Hepatic stellate cell (primary cell): Measurements from ENCODE around the gene LITAFD.
A peak's percentile ranks its signal among the peaks of the same experiment; 100 is the strongest.
"Not testable (repeated sequence)": the region's sequence is repeated elsewhere in the genome, so short reads cannot be mapped to it uniquely, and the experiment has no call there.

Experiments
- DNase-seq: peaks from one replicate; pipeline ENCODE4 v3.0.0; 2011; ENCODE audit warnings: low spot score

Gene LITAFD

DNA sequence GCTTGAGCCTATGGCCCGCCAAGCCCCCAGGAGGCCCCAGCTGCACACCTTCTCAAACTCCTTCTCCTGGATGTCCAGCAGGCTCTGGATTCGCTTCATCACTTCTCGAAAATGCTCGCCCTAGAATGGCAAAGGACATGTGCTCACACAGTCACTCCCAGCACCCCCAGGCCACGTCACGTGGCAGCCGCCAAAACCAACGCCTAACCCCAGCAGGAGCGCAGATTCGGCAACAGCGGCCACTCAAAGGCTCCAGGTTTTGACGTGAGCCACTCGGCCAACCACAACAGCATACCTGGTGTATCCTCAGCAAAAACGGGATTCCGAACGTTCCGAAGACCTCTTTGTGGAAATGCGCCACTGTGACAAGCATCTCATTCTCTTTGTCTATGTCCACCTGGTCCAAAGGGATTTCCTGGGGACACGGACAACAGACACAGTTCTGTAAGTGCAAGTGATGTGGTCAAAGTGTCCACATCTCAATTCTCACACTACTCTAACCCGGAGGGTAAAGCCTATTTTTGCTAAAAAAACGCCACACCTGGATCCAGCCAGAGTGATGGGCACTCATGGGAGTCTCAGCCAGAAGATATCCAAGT, 12.7 kb downstream of the LITAFD start:
- no peak for DNase-seq

DNA sequence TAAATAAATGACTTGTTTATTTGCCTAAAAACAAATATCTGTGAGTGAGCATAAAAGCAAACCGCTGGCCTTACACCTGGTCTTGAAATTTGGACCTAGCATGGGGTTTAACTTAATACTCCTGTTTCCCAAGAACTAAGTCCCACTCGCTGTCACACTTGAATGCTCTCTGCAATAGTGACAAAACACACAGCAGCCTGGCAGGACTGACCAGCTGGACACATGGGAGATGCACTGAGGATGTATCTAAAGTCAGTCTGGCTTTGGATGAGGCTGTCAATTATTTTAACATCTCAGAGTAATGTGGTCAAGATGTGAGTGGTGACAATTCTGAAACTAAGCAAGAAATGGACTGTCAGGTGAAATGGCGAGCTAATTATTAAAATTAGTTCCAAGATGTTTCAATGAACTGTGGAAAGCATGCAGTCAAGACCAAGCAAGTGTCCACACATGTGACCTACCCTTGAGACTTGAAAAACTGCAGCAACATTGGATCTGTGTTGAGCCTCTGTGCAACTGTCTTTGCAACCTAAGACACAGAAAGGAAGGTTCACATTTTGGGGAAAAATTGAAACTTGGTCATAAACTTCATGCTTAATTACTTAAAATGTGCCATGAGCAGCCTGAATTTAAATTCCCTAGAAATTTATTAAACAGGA, 16.6 kb downstream of the LITAFD start:
- no peak for DNase-seq

DNA sequence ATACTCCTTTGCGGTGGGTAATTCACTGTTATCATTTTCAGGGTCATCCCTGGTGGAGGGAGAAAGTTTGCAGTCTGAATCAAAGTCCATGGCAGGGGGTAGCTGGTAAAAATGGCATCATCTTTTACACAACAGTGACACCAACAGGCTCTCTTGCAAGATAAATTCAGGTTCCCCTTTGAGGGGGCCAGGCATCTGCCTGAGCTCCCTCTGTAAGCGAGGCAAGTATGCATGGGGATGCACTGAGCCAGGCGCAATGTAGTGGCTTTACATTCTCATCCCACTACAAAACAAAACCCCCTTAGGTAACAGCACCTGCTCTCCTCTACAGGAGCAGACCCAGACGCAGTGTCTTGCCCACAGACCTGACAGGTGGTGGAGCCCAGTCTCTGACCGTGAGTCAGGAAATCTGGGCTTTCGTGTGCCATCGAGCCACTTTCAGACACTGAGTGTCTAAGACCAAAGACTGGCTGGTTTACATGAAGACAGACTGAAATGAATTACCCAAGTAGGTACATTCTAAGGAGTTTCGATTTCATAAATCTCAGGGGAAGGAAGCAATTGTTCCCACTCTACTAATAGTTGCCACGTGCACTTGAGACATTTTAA, 17.7 kb downstream of the LITAFD start:
- DNase-seq, result no peak

DNA sequence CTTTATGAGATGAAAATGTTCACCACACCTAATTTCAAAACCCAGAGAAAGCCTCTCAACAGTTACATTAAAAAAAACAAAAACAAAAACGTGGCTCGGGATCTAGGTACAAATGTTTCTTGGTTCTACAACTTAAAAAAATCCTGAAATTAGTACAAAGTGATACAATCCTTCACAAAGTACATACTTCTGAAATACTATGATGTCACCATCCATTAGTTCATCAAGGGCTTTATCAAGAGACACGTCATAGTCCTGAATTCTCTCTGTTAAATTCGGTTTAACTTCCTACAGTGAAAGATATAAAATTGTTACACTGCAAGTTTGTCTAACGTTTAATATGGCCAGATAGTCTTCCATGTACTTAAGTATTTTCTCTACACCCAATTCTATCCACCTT, 18.2 kb downstream of the LITAFD start:
- DNase-seq, result no peak

DNA sequence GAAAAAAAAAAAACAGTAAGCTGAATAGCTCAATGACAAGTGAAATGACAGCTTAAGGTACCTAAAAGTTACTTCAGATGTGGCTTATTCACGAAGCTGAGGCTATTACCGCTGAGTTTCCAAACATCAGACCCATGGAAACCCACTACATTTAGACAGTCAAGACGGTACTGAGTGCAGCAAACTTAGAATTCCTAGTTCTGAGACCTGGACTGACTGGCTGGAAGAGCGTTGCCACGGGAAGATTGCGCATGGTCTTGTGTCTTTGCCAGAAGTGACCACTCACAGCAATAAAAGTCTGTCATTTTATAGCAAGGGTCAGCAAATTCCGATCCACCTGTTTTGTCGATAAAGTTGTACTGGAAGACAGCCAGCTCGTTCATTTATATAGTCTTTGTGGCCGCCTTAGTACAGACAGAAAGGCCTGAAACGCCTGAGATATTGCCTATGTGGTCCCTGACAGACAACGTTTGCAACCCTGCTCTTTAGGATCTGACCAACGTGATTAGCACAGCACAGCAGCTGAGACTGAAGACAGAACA, 19.2 kb downstream of the LITAFD start:
- DNase-seq, result no peak

DNA sequence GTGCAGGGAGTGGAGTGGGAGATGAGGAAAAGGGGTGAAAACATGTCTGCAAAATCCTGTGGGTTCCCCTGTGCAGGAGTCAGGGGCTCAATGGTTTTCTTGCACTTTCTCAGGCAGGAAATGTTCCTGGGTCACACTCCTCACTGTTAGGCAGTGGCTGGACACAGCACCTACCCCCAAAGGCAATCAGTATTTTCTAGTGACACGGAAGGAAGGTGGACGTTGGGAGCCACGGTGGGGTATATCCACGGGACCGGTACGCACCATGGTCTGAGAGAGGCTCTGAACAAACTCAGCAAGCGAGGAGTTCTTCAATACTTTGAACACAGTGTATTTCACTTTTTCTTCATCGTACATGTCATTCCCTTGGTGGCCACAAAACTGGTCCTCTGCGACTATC, 20.9 kb downstream of the LITAFD start:
- DNase-seq, result no peak

DNA sequence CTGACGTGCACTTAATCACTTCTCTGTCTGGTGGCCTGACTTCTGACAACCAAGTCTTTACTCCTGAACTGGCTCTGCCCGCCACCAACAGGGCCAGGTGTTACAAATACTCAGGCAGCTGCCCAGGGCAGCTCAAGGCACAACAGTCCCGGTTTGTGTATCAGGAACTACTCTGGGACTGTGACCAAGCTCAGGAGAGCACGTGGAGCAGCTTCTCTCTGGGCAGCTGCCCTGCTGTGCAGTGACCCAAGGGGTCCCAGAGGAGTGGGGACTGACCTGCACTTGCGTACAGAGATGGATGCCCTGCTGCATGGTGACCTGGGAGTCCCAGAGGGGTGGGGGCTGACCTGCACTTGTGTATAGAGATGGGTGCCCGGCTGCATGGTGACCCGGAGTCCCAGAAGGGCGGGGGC, 21.9 kb downstream of the LITAFD start:
- DNase-seq, result no peak

DNA sequence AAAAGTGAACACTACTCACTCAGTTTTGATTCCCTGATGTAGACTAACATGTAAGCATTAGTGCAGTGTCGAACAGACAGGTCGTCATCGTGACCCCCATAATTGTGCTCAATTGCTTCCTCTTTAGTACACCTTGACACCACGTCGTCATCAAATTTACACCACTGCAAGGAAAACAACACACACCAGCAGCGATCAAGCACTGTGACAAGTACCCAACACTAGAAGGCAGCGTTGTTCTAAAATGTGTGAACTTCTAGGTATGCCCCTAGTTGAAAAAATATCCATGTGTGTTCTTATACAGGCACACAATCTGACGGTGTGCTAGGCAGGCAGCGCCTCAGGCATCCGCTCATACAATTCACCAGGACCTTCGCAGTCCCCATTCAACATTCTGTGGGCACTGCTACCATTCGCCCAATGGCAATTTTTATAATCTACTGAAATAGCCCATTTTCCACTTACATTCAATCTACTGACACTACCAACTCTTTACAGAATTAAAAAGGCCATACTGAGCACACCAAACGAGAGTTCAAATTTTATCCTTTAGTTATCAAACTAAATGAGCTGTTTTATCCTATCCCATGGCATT, 23.1 kb downstream of the LITAFD start:
- peak; percentile 29 for DNase-seq

DNA sequence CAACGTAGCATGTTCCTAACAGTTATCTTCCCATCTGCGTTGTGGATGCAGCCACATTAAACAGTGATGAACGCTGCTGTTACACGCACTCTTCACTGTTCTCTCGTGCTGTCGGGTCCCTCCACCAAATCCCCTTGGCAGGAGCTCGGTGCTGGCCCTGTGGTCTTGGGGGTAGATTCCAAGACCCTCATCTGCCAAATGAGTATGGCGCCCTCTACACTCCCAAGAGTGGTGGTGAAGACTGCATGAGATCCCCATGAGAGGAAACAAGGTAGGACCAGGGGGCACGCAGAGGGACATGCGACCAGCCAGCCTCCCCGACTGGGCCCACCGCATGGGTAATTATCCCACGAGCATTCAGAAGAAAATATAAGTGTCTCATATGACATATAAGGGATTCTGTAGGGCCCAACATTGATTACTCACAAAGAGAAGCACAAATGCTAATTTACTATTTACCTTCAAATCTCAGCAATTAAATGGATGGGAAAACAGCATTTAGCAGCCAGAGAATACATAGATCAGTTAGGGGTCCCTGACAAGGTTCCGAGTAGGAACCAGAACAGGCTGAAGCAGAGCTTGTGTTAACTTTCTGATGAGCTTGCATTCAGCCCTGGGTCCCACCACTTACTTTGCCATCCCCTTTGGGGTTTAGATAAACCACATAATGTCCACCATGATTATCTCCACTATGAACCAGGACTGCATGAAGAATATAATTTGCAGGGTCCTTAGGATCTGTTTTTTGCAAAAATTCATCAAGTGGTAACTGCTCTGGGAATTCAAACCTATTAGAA, 23.8 kb downstream of the LITAFD start:
- no peak for DNase-seq

DNA sequence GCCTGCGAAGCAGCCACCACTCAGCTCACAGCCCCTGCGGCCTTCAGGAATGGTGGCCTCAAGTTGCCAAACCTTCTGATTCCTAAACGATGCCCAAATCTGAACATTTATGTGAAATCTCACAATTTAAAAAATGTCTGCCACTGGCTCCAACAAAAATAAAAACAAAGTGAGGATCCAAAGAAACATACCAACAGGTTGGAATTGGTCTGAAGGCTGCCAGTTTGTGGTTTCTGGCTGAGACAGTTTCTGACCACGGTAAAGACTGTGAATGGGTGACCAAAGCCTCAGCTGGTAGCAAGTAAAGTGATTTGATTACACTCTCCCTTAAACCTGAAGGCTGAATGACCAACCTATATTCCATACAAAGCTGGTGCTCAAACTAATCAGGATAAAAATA, 24.9 kb downstream of the LITAFD start:
- no peak for DNase-seq

DNA sequence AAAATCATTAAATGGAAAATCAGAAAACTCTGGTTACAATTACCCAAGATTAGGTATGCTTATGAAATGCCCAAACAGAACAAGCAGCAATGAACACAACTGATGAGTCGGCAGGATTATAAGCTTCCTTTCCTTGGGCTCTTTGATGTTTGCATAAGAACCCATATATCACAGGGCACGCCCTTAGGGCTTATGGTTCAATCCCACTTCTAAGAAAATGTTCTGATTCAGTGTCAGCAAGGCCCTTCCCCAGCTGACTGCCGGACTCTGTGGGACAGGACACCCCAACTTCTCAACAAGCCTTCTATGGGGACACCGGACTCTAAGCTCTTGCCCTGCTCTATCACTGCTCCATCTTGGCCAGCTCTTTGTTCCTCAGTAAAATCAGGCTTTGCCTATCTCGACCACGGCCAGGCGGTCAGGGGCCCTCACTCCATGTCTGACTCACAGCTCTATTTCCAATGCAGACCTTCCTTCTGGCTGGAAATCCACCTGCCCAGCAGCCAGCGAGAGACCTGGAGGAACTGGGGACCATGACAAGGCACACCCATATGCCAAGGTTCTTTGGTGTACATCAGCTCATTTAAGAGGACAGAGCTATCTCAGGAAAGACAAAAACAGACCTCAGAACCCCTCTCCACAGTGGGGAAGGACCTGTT, 26.8 kb downstream of the LITAFD start:
- no peak for DNase-seq

DNA sequence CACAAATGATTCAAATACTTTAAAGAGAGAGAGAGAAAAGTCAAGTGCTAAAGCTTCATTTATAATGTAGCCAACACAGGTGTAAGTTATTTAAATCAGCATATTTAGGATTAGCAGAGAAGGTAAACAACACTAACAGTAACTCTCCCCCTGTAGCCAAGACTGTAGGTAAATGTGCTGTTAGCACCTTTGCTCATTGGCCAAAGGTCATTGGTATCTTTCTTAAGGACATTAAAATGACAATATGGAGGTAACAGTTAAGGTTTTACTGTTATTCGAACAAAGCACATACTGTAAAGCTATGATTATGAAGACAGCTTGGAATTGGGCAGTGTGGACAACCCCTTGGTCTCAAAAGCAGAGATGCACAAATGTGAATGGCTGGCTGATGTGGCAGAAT, 28.7 kb downstream of the LITAFD start:
- no peak for DNase-seq

DNA sequence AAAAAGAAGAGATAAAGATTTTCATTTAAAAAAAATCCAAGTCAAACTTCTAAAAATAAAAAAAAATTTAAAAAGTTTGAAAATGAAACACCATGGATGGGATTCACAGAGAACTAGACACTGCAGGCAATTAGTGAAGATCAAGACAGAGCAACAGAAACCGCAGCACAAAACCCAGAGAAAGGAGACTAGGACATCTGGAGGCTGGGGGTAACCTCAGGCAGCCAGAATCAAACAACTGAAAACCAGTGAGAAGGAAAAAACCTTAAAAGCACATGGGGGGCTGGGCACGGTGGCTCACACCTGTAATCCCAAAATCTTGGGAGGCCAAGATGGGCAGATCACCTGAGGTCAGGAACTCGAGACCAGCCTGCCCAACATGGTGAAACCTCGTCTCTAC, 30.6 kb downstream of the LITAFD start:
- DNase-seq, result no peak

DNA sequence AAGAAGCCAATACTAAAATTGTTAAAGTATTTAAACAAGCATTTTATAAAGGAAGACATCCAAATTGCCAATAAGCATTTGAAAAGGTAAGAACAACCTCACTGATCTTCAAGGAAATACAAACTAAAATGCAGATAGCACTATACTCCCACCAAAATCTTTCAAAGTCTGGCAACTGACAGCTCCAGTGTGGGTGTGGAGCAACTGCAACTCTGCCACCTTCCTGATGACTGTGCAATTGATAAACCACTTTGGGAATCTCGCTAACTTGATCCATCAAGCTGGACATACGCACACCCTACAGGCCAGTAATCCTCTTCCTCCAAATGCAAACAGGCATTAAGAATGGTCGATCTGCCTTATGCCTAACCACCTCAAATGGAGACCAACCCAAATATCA, 31.9 kb downstream of the LITAFD start:
- no peak for DNase-seq

DNA sequence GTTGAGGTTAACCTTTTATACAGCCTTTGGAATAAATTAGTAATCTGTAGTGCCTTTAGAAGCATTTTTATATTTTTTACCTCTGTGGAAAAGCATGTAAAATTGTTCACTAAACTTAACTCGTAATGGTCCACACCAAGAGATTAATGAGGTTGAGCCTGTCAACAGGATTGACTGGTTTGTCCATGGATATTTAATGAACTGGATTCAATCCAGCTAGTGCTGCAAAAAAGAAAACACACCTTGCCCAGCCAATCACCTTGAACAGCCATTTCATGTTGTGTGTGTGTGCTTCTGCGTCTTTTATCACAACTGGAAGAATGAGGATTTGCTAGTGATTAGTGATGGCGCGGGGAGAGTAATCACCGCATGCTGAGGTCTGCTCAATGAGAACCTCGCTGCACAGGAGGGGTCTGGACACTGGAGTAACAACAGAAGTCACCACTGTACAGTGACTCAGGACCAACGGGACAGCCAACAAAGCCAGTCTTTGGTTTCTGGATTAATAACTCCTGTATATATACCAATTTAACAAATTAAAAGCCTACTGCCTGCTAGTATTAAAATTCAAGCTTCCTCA, 33.7 kb downstream of the LITAFD start:
- DNase-seq, result no peak

DNA sequence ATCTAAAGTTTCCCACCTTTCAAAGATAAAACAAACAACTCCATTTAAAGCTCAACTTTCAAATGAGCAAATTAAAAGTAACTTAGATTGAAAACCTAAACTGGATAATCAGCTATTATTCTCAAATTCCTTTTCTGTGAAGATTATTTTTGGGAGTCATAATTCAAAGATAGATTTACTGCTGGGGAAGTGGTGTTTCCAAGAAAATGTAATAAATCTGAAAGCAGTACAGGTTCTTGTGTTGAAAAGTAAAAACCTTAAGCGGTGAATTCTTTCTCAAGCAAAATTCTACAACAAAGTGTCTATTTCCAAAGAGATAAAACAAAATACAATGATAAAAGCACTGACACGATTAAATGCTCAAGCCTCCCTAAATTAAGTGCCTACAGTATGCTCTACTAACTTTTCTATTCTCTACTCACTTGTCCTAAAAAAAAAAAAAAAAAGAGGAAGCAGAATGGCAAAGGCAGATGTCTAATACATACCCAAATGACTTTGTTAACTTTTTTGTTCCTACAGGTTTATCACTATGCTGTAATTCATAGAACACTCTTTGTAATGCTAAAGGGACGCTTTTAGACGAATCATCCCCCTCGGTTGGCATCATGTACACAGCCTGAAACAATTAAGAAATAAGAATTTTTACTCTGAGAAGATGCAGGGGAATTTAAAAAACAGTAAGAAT, 34.5 kb downstream of the LITAFD start:
- DNase-seq, result no peak

DNA sequence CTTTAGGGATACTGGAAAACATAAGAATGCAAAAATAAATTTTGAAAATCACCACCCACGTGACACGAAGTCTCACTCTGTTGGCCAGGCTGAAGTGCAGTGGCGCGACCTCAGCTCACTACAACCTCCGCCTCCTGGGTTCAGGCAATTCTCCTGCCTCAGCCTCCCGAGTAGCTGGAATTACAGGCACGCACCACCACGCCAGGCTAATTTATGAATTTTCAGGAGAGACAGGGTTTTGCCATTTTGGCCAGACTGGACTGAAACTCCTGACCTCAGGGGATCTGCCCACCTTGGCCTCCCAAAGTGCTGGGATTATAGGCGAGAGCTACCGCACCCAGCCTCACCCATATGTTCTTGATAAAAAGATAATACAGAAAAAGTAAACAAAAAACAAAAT, 35.2 kb downstream of the LITAFD start:
- not testable (repeated sequence) for DNase-seq

DNA sequence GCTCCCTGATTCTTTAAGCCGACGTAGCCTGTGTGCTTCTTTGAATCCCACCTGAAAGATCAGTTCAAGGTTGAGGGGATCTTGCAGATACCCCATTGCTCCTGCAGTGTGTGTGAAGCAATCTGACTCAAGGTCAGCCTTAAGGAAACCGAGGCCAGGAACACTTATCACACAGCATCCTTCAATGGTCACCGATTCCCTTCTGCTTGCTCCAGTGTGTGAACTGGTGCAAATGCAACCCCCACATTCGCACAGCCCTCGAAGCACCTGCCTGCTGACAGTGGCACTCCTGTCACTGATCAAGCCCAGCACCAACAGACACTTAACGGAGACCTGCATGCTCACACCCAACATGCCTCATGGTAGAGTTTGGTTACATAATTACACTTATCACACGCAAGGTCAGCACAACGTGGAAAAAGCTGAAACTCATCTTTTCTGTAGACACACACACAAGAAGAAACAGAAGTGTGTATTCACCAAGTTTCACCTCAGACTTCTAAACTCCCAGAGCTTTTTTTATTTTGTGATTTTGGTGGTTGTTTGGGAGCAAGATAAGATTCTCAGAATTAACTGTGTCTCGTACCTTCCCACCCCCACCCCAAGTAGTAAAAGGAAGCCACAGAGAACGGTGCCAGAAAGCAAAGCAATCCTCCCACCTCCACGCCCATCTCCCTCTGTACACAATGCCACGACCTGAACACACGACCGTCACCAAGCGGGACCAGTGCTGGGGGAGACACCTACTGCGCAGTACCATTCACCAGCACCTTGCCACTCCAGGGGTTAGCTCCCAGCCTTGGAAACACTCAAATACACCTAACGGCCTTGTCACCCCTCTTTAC, 37.2 kb downstream of the LITAFD start:
- no peak for DNase-seq

DNA sequence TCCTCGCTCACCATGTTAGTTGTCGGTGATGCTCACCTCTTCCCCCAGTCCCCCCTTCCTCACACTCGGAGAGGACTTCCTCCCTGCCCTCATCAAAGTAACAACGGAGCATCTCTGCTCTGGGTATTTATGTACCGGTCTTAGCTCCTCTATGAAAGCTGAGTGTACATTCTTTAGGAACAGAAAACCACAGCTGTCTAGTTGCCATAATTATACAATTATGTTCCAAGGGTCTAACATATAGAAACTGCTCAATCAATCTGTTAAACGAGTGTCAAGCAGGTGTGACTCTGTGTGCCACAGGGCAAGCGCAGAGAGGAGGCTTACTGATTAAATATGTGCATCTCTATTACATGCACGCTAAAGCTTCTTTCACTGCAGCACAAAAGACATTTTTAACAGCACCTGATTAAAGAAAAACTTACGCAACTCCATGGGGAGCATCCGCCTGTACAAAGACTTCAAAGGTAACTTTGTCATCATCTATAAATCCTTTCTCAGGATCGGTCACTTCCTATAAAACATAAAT, 37.8 kb downstream of the LITAFD start:
- DNase-seq, result no peak
